RWPE1 (cell line): ENCODE measurements around the gene KDM2B.

Experiments
- CTCF ChIA-PET: fragments of 350-600 bp; sonication (Branson Sonifier 250); formaldehyde crosslinking; extraction: SDS; loops from one replicate; lab custom pipeline; 2021; lab: Yijun Ruan, JAX
- POLR2A ChIA-PET: fragments of 400-600 bp; formaldehyde crosslinking; extraction: SDS; loops from one replicate; lab custom pipeline; 2020; ENCODE audit warnings: antibody characterized with exemption; ENCODE audit not compliant: low non-redundant PET; lab: Yijun Ruan, JAX
- DNase-seq: peaks from one replicate; pipeline ENCODE4 v3.0.0; 2012; ENCODE audit warnings: low spot score
- H3K27ac ChIP-seq: fragments of 450-650 bp; 2 replicates; pipeline ENCODE4 v1.5.1; 2017
- CTCF ChIP-seq: fragments of 450-650 bp; conservative IDR thresholded peaks from 2 replicates; pipeline ENCODE4 v1.5.1; 2017; ENCODE audit warnings: low read depth, mild to moderate bottlenecking

The KDM2B gene

DNA sequence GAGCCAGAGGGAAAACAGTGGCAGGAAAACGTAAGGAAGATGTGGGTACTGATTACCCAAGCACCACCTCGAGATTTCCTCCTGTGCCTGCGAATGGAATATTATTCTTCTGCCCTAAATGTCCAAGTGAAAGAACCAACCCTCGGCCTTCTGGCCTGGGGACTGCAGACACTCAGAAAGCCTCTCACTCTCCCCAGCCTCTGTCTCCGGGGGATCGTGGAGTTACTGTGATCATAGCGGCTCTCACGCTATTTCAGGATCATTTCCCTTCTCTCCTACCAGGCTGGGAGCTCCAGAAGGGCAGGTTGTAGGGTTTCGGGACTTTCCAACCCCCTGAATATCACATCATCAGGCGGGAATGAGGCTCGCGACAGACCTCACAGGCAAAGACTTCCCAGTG, 68.9 kb downstream of the KDM2B start:
- ChIA-PET POLR2A (no interaction called here), CTCF (no interaction called here)
- TF ChIP-seq CTCF, result no peak
- DNase-seq, result no peak
- no peak overlapping the region for H3K27ac ChIP-seq

DNA sequence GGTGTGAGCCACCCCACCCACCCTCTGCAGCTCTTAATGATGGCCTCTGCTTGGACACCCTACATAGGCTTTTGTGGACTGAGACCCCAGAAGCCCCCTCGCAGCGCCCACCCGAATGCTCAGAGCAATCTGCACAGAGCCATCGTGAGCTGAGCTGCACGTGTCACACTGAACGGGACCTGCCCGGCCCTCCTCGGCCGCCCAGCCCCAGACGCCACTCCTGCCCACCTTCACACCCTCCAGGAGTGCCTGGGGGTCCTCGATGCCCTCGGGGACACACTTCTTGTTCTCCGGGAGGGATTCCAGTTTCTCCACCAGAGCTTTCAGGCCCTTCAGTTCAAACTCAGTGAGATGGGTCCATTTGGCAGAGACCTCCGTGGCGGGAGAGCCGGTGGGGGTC, 71.5 kb downstream of the KDM2B start:
- no peak for TF ChIP-seq CTCF
- H3K27ac ChIP-seq, result no peak overlapping the region
- POLR2A ChIA-PET, result no interaction called here
- DNase-seq, result no peak
- CTCF ChIA-PET, result interaction anchor here (0.6 kb wide), 1 partner anchor 45 kb away, joined by 3 read pairs; no protein-coding TSS in a partner anchor

- no peak for TF ChIP-seq CTCF
- ChIA-PET CTCF (interaction anchor here (0.5 to 1.0 kb wide), 3 partner anchors 161 to 238 kb away, joined by 3 to 6 read pairs (median 5); partner anchors contain the start of gene MORN3), POLR2A (no interaction called here)
Observed at GRCh38 chr12:121508533-121508932, 72.3 kb downstream of the KDM2B start.

DNA sequence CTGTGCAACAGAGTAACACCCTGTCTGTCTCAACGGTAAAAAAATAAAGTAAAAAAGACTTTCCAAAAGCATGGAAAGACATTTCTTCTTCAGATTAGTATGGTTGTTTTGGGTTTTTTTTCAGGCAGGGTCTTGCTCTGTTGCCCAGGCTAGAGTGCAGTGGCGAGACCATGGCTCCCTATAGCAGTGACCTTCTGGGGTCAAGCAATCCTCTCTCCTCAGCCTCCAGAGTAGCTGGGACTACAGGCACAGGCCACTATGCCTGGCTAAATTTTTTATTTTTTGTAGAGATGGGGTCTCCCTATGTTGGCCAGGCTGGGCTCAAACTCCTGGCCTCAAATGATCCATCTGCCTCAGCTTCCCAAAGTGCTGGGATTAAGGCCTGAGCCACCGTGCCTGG, 72.8 kb downstream of the KDM2B start:
- ChIA-PET CTCF (interaction anchor here (1.0 kb wide), 1 partner anchor 175 kb away, joined by 5 read pairs; no protein-coding TSS in a partner anchor), POLR2A (no interaction called here)
- DNase-seq, result no peak
- H3K27ac ChIP-seq, result no peak overlapping the region
- no peak for TF ChIP-seq CTCF

More at GRCh38 chr12:121508533-121508932, 72.3 kb downstream of the KDM2B start:
- no peak overlapping the region for H3K27ac ChIP-seq
- no peak for DNase-seq

DNA sequence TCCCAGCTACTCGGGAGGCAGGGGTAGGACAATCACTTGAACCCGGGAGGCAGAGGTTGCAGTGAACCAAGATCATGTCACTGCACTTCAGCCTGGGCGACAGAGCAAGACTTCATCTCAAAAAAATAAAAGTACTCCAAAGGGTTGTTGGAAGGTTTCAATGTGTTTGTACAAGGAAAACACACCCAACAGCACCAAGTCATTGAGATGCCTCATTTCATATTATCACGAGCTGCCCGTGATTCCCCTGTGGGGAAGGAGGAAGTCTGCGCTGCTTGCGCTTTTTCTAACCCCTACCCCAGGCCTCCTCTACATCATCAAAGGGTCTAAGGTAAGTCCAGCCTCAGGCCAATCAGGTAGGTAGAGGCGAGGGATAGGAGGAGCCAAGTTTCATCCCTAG, 73.6 kb downstream of the KDM2B start:
- H3K27ac ChIP-seq, result no peak overlapping the region
- ChIA-PET POLR2A (no interaction called here), CTCF (interaction anchor here (0.7 kb wide), 1 partner anchor 45 kb away, joined by 3 read pairs; no protein-coding TSS in a partner anchor)
- DNase-seq, result no peak
- TF ChIP-seq CTCF, result no peak

DNA sequence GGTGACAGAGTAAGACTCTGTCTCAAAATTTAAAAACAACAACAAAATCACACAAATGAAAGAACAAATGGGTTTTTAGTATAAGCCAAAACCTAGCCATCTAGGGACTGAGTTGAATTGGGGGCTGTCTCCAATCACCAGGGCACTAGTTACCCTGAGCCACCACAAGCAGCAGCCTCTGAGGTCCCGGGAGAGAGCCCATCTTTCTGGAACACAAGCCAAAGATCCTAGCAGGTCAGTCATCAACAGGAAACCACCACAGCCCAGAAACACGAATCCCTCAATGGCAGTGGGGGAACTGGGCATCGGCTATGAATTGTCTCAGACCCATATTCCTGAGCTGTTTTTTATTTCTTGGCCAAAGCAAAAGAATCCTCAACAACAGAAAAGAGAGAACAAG, 75.3 kb downstream of the KDM2B start:
- CTCF ChIA-PET, result interaction anchor here (0.6 kb wide), 1 partner anchor 71 kb away, joined by 3 read pairs; no protein-coding TSS in a partner anchor
- H3K27ac ChIP-seq, result no peak overlapping the region
- POLR2A ChIA-PET, result no interaction called here
- TF ChIP-seq CTCF, result no peak
- no peak for DNase-seq
